ENCODE measurements around the gene GNB1.

DNA sequence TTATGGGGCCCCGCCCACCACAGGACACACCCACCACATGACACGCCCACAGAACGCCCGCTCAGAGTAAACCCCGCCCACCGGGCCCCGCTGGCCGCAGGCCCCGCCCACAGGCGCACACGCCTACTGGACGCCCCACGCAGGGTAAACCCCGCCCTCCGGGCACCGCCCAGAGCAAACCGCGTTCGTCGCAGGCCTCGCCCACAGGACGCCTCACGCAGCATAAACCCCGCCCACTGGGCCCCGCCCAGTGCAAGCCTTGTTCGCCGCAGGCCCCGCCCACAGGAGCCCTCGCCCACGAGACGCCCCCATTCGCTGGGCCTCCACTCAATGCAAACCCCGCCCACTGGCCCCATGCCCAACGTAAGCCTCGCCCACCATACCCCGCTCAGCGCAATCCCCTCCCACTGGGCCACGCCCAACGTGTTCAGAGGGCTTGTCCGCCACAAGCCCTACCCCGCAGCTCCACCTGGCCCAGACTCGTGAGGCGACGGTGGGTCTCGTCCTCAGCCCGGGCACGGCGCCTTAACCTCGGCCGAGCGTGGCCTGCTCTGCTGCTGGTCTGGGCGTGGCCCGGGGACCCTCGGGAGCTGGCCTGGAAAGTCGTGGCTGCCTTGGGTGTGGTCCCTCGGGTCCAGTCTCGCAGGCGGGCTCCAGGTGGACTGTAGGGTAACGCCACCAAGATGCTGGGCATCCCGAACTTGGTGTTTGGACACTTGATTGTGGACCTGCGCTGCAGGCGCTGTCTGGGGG, 28.6 kb upstream of the GNB1 start:
- TF ChIP-seq EZH2 (IDR thresholded peaks at IDR 0.05; ENCODE audit: borderline replicate concordance, low read depth, low read length, poor library complexity, severe bottlenecking) = no peak
- TF ChIP-seq, protein P1, sequence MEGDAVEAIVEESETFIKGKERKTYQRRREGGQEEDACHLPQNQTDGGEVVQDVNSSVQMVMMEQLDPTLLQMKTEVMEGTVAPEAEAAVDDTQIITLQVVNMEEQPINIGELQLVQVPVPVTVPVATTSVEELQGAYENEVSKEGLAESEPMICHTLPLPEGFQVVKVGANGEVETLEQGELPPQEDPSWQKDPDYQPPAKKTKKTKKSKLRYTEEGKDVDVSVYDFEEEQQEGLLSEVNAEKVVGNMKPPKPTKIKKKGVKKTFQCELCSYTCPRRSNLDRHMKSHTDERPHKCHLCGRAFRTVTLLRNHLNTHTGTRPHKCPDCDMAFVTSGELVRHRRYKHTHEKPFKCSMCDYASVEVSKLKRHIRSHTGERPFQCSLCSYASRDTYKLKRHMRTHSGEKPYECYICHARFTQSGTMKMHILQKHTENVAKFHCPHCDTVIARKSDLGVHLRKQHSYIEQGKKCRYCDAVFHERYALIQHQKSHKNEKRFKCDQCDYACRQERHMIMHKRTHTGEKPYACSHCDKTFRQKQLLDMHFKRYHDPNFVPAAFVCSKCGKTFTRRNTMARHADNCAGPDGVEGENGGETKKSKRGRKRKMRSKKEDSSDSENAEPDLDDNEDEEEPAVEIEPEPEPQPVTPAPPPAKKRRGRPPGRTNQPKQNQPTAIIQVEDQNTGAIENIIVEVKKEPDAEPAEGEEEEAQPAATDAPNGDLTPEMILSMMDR (conservative IDR thresholded peaks at IDR 0.05; ENCODE audit: low read depth, low read length) = no peak
